HK-2 (cell line): Measurements from ENCODE around the gene HOXA6.

ENCODE experiments used
- DNase-seq: peaks from one replicate; pipeline ENCODE4 v3.0.0-alpha.2; 2018; ENCODE audit not compliant: unreplicated experiment

HOXA6 gene

DNA sequence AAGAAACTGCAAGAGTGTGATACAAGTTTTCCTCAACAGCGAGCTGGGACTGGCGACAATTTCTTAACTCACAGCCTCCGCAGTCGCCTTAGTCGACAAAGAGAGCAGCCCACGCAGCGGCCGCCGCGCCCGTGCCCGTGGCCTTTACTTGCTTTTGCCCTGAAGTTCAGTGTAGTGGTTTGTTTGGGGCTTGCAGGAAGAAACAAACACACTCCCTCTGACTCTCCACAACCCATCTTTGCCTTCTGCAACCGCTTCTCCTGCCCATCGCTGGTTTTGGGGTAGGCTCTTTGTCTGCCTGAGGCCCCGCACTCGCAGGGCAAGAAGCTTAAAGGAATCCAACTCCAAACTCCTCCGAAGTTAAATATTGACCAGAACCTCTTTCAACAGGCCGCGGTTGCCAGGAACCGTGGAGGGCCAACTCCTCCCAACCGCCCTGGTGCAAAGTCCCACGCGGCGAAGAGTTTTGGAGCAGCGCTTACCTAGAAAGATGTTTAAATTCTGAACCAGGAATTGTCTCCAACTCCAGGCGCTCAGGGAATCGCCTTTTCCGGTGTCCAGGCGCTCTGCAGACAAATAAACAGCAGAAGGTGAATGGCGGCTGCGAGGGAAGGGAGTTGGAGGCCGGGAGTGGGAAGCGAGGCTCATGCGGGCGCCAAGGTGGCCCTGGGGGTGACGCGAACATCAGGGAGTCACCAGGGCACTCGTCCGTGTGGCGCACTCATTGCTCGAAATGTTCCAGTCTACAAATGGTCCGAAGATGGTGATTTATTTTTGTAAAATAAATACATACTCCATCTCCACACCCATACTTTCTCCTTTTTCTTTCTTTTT lies 25.3 kb downstream of the HOXA6 start:
- peak; percentile 76 for DNase-seq

DNA sequence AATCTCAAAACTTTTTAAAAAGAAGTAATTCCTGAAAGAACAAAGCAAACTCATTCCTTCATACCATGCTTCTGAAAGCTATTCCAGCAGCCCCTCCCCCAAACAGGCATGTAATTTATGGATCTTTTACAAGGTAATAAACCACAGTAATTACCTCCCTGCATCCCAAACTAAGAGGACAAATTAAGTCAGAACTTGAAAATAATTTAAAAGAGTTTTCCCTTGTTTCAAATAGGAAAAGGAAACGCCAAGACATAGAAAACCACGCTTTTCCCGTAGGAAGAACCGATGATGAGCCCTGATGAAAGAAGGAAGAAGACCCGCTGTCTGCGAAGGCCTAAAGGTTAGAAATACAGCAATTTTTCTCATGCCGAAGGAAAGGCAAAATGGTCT lies 25.9 kb downstream of the HOXA6 start:
- no peak for DNase-seq

DNA sequence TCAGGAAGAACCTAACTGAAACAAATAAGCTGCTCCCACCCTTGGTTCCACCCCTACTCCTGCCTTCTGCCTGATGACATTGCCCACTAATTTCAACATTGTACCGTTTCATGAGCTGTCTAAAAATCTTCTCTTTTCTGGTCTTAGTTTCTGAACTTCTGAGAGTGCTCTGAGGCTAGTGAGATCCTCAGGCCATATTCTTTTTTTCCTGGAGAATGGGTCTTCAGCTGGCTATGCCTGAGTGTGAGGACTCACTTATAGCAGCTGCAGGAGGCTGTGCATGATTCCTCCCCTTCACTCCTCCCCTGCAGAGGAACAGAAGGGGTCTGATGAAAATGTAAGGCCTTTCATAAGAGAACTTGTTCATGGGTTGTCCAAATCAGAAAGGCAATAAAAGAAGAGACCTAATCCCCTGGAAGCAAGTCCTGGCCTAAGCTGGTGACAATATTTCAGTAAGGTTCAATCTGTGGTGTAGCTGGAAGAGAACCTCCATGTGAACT lies 28.1 kb downstream of the HOXA6 start:
- no peak for DNase-seq

DNA sequence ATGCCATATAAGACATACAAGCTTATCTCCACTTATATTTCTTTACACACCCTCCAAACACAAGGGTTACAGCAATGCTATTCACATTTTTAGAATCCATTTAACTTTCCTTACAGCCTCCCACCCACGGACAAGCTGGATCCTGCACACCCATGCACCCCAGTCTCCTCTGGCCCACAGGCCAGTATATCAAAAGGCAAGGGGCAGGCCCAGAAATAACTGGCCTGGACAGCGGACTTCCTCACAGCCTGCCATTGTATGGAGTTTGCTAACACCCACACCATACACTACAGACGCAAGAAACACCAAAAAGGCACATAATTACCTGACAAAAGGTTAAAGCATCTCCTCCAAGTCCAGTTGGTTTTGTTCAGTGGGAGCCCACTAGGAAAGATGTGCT lies 29.0 kb downstream of the HOXA6 start:
- DNase-seq: no peak

DNA sequence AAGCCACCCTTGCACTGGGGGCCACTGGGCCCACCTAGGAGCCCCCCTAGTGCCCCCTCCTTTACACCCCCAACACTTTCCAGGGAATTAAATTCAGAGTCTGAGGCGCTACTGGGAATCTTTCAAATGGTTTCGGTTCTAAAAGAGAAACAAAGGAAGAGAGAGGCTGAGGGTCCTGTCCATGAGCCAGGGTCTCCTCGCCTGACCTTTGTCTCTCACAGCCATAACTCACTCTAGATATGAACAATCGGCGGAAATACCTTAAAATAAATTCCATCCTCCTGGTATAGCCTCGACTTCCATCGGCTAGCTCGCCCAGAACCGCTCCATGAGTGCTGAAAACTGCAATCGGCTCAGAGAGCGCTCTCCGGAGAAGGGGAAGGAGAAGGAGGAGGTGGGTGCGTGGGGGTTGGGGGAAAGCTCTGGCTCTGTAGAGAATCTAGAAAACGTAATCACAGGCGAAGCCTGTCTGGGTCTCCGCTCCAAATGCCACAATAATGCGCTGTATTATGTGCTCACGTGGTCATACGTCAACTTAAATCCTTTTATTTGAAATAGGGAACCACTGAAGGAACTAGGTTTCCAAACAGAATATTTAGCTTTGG lies 29.6 kb downstream of the HOXA6 start:
- DNase-seq: peak; percentile 71

DNA sequence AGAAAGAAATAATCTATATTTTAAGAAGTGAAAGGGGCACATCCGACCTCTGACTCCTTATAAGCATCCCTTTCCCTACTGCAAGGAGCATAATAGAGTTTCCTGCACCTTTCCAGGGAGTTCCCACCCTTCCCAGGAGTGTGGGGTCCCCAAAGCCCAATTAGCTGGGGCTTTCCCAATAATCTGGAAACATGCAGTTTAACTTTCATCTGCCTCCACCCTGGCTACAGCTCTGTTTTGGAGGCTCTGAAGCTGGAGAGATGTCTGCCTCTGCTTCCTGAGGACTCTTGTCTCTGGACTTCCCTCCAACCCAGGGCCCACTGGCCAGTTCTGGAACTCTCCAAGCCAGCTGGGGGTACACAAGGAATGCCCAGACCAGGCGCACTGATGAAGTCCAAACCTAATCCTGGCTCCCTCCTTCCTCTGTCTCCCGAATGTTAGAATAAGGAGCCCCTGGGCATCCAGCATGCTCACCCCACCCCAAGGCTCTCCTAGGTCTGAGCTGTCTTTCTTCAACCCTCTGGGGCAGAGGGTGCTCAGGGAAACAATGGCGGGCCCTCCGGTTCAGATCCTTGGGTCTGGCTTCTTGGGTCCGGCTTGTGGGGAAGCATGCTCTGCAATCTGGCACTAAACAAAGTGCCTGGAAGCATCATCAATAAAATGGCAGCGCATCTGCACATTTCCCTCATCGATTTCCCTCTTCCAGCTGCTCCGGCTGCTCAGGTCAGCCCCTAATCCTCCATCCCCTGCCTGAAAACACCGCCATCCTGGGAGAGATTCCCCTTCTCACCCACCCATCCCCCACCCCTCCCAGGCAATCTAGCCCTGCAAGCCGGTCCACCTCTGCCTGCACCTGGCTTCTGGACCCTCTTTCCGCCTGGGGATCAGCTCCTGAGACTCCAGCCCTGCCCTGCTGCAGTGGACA lies 30.4 kb downstream of the HOXA6 start:
- peak; percentile 58 for DNase-seq

DNA sequence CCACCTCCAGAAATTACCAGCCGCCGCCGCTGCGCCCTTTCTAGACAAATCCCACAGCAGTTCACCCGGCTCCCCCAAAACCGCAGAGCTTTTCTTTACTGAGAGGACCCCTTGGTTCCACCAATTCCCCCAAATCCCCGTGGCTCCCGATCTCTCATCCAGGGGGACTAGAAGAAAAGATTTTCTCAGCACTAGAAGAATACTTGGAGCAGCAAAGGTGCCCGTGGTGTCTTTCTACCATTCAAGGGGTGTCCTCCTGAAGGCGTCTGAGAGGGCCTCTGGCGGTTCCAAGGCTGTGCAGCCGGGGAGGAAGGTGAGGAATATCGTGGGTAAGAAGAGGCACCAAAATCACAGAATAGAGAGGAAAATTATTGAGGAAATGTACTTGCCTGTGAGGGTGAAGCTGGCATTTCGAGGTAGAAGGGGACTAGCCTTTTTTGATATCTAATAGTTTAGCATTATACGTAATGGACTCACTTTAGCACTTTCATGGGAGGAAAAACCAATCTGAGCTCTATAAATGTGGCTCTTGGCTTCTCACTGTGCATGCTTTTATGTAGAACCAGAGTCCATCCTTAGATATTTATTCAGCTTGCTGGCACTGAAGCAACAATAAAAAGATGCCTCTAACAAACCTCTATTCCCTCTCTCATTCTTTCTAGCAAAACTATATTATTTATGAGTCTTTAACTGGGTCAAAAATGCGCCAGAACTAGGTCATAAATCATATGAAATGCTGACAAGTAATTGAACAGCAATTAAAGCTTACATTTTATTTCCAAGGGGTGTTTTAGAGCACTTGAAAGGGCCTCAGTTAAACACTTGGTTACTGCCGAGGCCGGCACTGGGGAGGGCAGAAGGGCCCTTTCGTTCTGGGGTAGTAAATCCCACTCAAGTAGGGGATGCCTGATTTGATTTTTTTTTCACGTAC lies 31.3 kb downstream of the HOXA6 start:
- DNase-seq: no peak

DNA sequence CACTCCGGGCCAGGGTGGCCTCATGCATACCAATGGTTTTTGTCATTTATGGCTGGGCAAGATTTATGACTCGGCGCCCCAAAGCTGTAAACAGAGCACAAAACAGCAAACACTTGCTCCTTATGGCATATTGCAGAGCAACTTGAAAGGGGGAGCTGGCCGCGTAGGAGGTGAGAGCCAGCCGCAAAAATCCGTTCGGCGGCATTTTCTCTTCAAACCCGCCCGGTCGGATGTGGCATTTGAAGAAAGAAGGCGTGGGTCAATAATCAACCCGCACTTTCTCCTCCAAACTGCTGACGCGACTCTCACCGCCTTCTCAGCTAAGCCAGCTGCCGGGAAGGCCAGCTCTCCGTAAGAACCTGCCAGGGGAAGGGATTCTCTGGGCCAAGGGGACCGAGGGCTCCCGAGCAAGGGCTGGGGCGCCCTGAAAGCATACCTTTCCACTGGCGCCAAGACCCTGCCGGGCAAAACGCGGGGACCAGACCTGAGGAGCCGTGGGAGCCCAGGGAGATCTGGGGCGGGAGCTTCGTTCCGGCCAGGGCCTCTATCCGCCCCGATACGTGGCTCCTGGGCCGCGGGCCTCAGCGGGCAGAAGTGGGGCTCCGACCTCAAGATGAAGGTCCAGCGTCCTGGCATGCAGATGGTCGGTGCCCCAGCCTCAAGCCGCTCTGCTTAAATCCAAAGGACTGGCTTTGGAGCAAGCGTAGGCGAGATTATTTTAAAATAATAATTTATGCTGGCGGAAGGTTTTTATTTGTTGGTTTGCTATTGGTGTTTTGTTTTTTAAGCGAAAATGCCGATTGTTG lies 32.1 kb downstream of the HOXA6 start:
- peak; percentile 88 for DNase-seq

DNA sequence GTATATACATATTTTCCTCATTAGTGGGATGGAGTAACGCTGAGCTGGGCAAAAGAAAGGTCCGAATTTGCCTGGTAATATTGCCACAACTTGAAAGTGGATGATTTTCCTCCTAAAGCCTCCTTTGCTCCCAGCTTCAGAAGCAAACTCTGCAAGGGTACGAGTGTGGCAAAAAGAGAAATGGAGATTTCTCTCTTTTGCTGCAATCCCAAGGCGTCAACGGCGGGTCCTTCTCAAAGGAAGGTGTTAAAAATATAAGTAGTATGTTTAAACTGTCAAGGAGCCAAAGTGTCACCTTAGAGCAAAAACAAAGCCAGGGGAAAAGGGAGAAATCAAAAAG lies 32.7 kb downstream of the HOXA6 start:
- no peak for DNase-seq

DNA sequence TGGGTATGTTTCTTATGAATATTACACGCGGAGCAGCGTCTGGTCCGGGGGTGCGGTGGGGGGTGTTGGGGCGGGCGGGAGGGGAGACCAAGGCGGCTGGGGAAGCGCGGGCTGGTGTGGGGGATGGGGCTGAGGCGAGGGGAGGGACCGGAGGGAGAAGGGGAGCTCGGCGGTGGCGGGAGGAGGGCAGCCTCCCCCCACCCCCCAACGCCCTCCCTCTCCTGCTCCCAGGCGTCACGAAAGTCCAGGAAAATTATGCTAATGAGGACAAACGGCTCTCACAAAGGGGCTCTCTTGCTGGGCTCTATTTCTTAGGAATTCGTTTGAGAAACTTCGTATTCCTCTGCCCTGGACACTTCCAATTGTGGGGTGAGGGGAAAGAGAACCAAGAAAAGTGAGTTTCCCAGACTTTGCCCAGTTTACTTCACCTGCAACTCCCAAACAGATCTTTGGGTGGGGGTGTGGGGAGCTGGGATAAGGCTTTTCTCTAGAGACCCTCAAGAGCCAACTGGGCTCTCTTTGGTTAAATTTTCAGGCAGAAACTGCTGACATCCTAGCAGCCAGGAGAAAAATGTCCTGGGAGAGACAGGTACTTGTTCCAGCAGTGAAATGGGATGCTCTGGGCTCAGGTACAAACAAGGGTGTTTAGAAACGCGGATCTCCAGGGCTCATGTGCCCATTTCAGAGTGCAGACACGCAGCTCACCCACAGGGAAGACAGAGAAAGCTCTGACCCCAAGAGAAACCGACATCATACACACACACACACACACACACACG lies 33.4 kb downstream of the HOXA6 start:
- DNase-seq: no peak

DNA sequence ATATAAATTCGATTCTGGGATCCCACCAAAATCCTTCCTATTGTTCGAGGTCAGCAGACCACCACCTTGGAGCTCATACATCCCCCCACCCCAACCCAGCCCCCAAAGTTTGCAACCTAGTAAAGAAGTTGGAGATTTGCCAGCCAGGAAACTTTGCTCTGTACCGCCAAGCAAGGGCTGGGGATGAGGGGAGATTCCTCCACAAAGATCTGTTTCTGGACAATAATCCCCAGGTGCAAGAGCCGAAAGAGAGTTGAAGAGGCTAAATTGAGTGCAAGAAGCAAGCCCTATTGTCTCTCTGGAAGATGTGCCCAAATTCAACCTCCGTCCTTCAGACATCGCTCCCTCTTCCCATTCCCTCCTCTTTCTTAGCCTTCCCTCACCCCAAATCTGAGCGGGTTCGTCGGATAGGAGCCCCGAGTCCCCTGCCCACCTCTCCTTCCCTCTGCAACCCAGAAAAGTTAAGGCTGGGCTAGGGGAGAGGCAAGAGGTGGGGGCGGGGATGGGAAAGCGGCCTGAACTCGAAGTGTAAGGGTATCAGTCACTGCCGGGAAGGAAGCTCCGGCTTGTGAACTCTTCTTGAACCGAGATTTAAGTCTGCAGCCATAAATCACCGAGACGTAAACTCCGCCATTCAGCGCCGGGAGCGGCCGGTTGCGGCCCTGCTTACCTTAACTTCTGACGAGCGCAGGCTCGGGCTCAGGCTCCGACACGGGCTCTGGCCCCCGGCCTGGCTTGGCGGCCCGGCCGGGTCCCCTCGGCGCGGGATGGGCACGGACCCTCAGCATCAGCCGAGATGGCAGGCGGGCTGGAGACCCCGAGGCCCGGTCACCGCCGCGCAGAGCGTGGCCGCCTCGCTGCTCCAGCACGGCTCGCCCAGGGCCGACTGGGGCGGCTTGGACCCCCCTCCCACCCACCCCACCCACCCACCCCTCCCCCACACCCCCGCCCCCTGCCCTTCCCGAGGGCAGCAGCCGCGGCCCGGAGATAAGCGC lies 34.3 kb downstream of the HOXA6 start:
- no peak for DNase-seq

DNA sequence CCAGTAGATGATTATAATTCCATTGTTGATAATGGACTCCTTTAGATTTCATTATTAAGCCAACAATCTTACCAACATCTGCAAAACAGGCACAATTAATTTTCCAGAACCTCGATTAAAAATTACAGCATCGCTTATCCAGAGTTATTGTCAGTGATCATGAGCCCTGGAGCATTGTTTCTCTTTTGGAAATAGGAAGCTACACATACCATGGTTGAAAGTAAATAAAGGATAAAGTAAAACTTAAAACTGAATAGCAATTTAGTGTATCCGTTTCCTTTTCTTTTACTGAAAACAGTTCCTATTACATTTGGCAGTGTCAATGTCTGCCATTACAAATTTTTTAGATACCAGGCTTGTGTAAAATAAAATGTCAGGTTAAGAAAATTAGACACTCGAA lies 35.2 kb downstream of the HOXA6 start:
- DNase-seq: no peak

DNA sequence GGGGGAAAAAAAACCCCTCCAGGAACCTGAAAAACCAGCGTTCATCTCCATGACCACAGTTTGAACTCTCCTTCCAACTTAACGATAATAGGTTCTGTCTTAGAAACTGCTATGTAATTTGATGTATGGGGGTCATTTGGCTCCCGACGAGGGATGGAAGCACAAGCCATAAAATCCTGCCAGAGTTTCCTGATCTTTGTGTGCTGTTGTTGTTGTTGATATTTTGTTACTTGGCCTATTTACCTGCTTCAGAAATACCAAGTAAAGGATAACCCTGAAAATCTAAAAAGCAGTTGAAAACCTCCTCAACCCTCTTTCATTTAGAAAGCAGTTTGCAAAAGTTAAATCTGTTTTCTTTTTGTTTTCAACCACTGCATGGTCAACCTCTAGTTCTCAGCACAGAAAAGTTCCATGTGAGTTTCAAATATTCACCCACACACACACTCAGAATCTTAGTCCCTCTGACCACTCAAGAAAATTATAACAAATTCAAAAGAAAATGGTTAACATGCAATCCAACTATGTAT lies 35.8 kb downstream of the HOXA6 start:
- DNase-seq: no peak

DNA sequence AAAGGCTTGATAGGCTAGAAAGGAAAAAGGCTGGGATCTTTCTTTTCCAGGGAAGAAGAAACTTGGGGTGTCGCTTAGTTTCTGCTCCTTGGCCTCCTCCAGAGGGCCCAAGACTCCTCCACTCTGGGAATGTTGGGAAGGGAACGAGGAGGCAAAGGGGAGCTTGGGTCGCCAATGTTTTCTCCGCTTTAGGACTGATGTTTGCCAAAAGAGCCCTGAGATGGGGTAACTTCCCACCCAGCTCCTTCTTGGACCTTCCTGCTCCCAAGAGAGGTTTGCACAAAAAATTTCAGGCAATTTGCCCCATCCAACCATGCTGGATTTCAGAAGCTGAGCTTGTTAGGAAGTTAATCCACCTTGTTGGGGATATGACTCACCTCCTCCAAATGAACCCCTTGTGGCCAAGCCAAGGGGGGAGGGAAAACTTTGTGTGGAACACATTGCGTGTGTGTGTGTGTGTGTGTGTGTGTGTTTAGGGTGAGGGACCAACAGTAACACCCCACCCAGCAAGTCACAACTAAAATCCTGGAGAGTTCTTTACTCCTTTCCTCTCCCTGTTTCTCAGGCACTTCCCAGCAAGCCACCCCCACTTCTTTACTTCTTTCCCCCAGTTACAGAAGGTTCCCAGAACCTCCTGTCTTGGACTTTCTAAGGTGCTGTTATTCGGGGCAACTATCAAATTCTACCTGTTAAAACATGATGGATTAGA lies 36.4 kb downstream of the HOXA6 start:
- no peak for DNase-seq

DNA sequence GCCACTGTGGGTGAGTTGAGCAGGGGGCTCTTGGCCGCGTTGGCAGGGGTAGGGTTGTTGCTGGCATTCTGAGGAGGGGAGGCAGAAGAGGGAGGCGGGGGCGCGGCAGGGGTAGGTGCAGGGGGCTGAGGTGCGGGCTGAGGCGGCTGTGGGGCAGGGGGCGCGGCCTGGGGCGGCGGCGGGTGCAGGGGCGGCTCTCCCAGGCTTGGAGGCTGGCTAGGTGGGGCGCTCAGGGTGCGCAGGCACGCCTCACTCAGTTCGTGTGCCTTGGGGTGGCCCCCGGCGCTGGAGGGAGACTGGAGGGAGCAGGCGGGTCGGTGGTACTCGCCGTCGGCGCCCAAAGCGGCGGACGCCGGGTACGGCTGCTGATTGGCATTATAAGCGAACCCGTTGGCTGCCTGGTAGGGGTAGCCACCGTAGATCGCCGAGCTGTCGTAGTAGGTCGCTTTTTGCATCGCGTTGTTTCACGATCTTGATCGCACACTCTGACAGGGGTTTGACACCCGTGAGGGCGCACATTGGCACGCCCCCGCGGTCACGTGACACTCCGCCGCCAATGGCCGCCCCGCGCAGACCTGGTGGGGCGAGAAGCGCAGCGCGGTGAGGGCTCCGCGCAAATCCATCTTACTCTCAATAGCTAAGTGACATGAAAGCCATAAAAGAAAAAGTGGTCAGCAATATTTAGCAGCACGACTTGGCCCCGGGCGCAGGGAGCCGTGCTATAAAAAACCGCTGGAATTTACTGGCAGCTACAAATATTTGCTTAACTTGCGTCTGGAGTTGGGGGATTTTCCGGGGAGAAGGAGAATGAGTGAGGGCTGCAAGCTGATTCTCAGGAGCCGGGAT lies 37.2 kb downstream of the HOXA6 start:
- DNase-seq: no peak

DNA sequence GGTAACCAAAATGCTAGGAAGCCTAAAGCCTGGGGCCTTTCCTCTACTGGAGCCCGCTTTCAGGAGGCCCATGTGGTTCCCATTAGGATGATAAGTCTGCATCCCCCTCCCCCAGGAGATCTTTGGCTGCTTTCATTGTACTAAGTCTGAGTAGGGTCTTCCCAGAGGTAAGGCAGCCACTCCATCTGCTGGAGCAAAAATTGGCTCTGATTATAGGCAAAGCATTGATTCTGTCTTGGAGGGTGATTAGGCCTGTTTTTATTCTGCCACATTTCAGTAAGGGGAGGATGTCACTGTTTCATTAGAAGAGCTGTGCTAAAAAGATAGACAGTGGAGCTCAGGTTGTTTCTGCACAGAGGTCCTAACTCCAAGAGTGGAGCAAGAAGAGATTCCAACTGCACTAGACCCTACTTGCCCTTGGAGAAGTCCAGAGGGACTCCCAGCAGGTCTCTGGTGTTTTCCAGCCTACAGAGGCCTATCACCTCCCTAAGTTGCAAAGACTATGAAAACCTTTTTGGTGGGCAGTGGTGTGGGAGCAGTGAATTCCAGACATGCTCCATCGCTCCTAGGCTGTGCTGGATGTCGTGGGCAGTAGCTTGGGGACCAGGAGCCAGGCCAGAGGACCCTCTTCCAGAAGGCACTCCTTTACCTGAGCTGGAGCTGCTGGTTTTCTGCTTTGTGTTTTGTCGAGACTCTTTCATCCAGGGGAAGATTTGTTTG lies 37.9 kb downstream of the HOXA6 start:
- DNase-seq: no peak
